NCI-H1105 treated with DMSO at 0.1 percent for 48 hours (cell line): ENCODE measurements around the gene TAF5L.
A peak's percentile ranks its signal among the peaks of the same experiment; 100 is the strongest.

ENCODE experiments used
- DNase-seq: peaks from one replicate; lab custom pipeline; 2025; lab: John Stamatoyannopoulos, UW

The TAF5L gene

GRCh38 chr1:229625915-229626831 lies at the start of gene TAF5L, which contains the start of gene URB2:
TAF5L (minus strand) TSS chr1:229626122; CDS start chr1:229614482, 11,640 bp downstream.
URB2 (plus strand) TSS chr1:229626247; CDS start chr1:229627634, 1,387 bp downstream.
- DNase-seq: peak; percentile 57

DNA sequence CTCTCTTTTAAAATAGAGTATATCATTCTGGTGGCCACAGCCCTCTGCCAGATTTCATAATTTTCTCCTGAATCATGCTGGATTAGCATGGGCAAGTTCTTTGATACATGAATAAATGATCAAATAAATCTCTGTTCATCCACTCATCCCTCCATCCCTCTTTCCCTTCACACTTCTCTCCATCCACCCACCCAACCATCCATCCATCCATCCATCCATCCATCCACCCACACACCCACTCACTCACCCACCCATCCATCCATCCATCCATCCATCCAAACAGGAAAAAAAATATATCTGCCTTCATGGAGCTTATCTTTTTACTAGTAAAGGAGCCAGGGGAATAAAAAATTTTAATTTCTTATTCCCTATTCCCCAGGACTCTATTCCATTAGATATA lies 49.5 kb upstream of the TAF5L start:
- no peak for DNase-seq

- no peak for DNase-seq
These were observed 48.1 kb upstream of the TAF5L start for GRCh38 chr1:229674042-229674441.

- DNase-seq: no peak
These were observed 46.3 kb upstream of the TAF5L start for GRCh38 chr1:229672246-229672645.

GRCh38 chr1:229671310-229671709 lies 45.4 kb upstream of the TAF5L start:
- DNase-seq: no peak

DNA sequence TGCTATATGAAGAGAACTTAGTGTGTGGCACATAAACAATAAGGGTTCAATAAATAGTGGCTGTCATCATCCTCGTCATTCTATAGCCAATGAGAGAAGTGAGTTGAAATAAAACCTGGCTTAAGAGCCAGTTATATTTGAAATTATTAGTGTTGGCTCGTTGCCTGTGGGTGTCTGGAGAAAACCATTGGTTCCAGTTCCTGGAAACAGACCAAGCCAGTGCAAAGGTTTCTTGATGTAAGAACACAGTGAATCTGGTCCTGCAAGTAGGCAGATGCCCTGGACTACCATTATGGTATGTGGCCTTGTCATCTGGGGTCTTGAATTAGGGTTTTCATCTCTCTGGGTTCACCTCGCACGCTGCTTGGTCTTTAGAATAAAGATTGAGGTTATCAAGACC lies 43.4 kb upstream of the TAF5L start:
- no peak for DNase-seq

GRCh38 chr1:229666585-229666984 lies 40.7 kb upstream of the TAF5L start:
- peak; percentile 61 for DNase-seq

DNA sequence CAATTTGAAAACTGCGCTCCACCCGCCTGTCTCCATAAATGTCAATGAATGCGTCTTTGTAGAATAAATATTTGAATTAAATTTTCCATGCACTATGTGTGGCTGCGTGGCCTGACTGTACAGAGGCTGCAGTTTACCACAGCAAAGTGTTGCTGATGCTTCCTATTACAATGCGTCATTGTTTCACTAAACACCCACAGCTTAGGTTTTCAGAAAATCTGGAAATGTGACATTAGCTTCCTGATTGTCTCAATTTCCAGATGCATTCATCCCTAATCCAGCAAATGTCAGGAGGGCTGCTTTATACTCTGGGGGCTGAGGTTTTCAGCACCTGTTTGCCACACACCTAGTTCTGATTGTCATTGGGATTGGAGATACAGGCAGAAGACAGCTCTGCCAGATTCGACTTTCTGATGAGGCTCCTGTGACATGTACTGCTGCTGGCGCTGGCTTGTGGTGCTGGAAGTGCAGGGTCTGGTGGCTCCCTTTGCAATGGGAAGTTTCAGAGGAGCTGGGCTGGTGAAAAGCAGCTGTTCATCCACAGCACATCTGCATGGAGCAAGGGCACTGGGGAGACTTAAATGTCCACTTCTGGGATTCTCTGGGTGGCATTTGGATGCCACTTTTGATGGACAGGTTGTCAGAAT lies 40.1 kb upstream of the TAF5L start:
- no peak for DNase-seq

GRCh38 chr1:229664133-229664689 lies 38.3 kb upstream of the TAF5L start:
- no peak for DNase-seq

- no peak for DNase-seq
These were observed 36.0 kb upstream of the TAF5L start for GRCh38 chr1:229661897-229662296.

GRCh38 chr1:229661022-229661877 lies 35.3 kb upstream of the TAF5L start:
- DNase-seq: peak; percentile 21

- DNase-seq: no peak
These were observed 32.3 kb upstream of the TAF5L start for GRCh38 chr1:229657993-229658755.

DNA sequence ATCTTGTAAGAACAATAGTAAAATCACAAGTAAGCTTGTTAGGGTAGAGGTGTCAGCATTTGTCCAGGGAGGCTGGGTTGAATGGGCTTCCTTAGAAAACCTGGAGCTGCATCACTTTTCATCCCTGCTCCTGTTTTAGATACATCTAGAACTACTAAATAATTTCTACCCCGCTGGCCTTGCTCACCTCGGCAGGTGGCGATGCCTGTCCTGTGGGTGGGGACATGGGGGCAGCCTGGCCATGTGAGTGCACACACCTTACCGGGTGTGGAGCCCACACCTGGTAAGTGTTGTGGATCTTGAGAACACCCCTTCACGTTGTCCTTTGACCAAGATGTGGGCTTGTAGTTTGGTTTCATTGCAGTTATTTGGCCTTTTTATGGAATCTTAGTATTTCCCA lies 29.9 kb upstream of the TAF5L start:
- no peak for DNase-seq

DNA sequence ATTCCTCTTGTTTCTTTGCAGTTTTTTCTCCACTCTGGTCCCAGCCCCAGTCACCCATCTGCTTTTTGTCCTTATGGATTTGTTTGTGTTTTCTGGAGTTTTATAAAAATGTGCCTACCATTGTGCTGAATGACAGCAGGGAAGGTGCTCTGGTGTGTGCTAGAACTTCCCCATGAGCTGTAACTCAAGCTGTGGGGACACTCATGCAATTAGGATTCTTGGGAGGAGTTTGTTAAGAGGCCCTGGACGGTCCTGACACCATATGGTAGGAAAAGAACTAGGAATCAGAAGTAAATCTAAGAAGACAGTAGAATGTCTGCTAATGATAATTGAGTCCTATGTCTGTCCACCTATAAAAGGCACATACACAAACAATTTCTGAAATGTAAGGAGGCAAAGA lies 27.5 kb upstream of the TAF5L start:
- DNase-seq: no peak

- DNase-seq: no peak
These were observed 25.6 kb upstream of the TAF5L start for GRCh38 chr1:229651546-229651945.

DNA sequence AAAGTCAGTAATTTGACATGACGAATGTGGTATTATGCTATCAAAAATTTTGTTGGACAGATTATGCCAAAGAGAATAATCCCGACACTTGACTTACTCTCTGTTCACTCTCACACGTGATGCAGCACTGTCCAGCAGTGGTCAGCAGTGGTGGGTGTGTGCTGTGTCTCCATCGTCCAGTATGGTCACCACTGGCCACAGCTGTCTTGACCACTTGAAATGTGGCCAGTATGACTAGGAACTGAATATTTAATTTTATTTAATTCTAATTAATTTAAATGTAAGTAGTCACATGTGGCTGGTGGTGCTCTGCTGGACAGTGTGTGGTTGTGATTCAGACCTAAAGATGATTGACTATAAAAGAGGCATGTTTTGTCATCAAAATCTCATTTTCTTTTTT lies 24.1 kb upstream of the TAF5L start:
- no peak for DNase-seq

GRCh38 chr1:229648406-229648805 lies 22.5 kb upstream of the TAF5L start:
- DNase-seq: no peak

GRCh38 chr1:229645324-229645993 lies 19.5 kb upstream of the TAF5L start:
- DNase-seq: no peak

DNA sequence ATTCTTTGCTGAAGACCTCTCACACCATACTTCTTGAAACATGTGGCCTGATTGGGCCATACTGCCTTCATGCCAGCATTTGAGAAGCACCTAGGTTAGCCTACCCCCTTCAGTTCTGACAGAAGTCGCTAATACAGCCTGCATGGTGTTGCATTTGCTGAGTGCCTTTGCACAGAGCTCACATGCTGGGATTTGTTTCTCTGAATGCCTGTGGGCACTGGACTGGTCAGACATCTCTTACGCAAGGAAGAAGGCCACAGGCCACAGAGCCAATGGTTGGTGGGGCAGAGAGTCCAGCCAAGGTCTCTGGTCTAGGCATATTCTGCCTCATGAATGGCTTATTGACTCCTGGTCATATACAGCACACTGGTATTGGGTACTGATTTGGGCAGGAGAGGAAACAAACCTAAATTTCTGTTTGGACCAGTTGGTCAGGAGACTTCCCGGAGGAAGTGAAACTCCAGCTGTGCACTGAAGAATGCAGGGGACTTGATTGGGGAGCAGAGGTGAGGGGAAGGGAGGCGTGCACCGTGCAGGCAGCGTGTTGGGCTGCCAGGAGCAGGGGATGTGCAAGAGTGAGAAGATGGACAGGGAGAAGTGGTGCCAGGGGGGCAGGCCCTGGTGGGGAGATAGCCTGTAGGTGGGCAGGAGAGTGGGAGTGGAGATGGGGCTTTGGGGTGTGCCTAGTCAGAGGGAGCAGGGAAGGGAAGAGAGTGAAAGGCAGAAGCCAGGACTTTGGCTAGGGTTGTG lies 18.2 kb upstream of the TAF5L start:
- no peak for DNase-seq

DNA sequence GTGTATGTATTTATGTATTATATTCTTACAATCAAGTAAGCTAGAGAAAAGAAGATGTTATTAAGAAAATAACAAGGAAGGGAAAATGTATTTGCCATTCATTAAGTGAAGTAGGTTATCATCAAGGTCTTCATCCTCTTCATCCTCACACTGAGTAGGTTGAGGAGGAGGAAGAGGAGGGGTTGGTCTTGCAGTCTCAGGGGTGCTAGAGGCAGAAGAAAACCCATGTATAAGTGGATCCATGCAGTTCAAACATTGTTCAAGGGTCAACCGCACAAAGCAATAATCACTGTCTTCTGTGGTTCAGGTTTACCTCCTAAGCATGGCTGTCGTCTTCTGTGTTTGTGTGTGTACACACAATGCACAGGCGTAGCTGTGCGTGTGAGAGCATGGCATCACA lies 17.0 kb upstream of the TAF5L start:
- DNase-seq: no peak
